HCT116 (cell line): ENCODE data around the gene UNC5C.

Experiments used
- CBX3 ChIP-seq: IDR thresholded peaks from 2 replicates; pipeline ENCODE4 v1.6.1; 2012; ENCODE audit warnings: low read depth
- CEBPB ChIP-seq: IDR thresholded peaks from 2 replicates; pipeline ENCODE4 v1.6.1; 2012; ENCODE audit warnings: low read depth
- CTCF ChIP-seq, 3 experiments: fragments of 200-600 bp in 1 of 3; sonication (generic) in 1 of 3; IDR thresholded peaks in 2 of 3; conservative IDR thresholded peaks in 1 of 3; 2 replicates each; pipeline ENCODE4 v1.5.1; 2012 to 2017; ENCODE audit warnings: low read depth in 2 of 3, low read length in 2 of 3, antibody characterized with exemption in 1 of 3, borderline replicate concordance in 1 of 3, control low read depth in 1 of 3, mild to moderate bottlenecking in 1 of 3, mixed read lengths in 1 of 3, mixed run types in 1 of 3, moderate library complexity in 1 of 3; ENCODE audit not compliant: insufficient read depth in 1 of 3
- POLR2AphosphoS5 ChIP-seq: IDR thresholded peaks from 2 replicates; pipeline ENCODE4 v1.6.1; 2011; ENCODE audit warnings: mild to moderate bottlenecking, low read depth, low read length, moderate library complexity

- TF ChIP-seq CEBPB (no peak), CTCF (IDR thresholded peaks at IDR 0.05 in 2 of 3, conservative IDR thresholded peaks at IDR 0.05 in 1 of 3; ENCODE audit: borderline replicate concordance in 1 of 3, insufficient read depth in 1 of 3, low read depth in 2 of 3, low read length in 2 of 3) (no peak), CBX3 (no peak), POLR2AphosphoS5 (no peak)
These were observed 7.7 kb downstream of the UNC5C start for GRCh38 chr4:95541094-95541493.
